ENCODE measurements around the gene AKT2. TPM values are rescaled to one million over a fixed set of nuclear protein-coding genes. Genes with fewer than 3 reads are reported as not detected.

Gene AKT2
- polyA plus RNA-seq, 1 donor from 2014 or later: 131 TPM

GRCh38 chr19:40279120-40279551 lies 6.0 kb downstream of the AKT2 start:
- Histone ChIP-seq H3K79me2 (replicated peaks; ENCODE audit: insufficient read depth, low read length) (peaks cover 33% of the 10 kb centered on the region), H3K27ac (ENCODE audit: low read length) (no peak overlapping the region), H3K4me3 (ENCODE audit: low read length) (no peak overlapping the region)

GRCh38 chr19:40278361-40279035 lies 6.6 kb downstream of the AKT2 start:
- H3K9ac ChIP-seq (ENCODE audit: low read length): peak overlapping the region; percentile 25
- H3K4me3 ChIP-seq (ENCODE audit: low read length): no peak overlapping the region
- H3K36me3 ChIP-seq (ENCODE audit: insufficient read depth, low read length): no peaks in the 10 kb centered on the region
- H3F3A ChIP-seq (ENCODE audit: insufficient read depth, low read length, poor library complexity, severe bottlenecking): no peaks in the 10 kb centered on the region
- peaks cover 27% of the 10 kb centered on the region for H3K79me2 ChIP-seq (replicated peaks; ENCODE audit: insufficient read depth, low read length)
- no peak overlapping the region for H2AFZ ChIP-seq (ENCODE audit: low read depth, low read length)
- H3K9me2 ChIP-seq (ENCODE audit: insufficient read depth, low read length): no peaks in the 10 kb centered on the region
- no peaks in the 10 kb centered on the region for H3K27me3 ChIP-seq (ENCODE audit: insufficient read depth, low read depth, low read length)
- no peaks in the 10 kb centered on the region for H4K20me1 ChIP-seq (ENCODE audit: insufficient read depth)
- no peaks in the 10 kb centered on the region for H3K9me3 ChIP-seq (ENCODE audit: low read length)
- H3K4me2 ChIP-seq (ENCODE audit: low read length): no peak overlapping the region
- peak overlapping the region; percentile 20 for H3K27ac ChIP-seq (ENCODE audit: low read length)
- no peak for TF ChIP-seq CTCF (IDR thresholded peaks at IDR 0.05; ENCODE audit: poor library complexity, severe bottlenecking)
- TF ChIP-seq EP300 (conservative IDR thresholded peaks at IDR 0.05; ENCODE audit: poor library complexity, severe bottlenecking): no peak
- TF ChIP-seq RAD21 (conservative IDR thresholded peaks at IDR 0.05): no peak
- no peak for TF ChIP-seq EZH2 (IDR thresholded peaks at IDR 0.05; ENCODE audit: borderline replicate concordance, insufficient read depth, low read length, poor library complexity, severe bottlenecking)
- no peak for TF ChIP-seq TAF1 (IDR thresholded peaks at IDR 0.05; ENCODE audit: low read depth)

More at GRCh38 chr19:40279120-40279551, 6.0 kb downstream of the AKT2 start:
- Histone ChIP-seq H3F3A (ENCODE audit: insufficient read depth, low read length, poor library complexity, severe bottlenecking) (no peaks in the 10 kb centered on the region), H3K9me3 (ENCODE audit: low read length) (no peaks in the 10 kb centered on the region), H3K4me2 (ENCODE audit: low read length) (no peak overlapping the region), H2AFZ (ENCODE audit: low read depth, low read length) (no peak overlapping the region), H3K36me3 (ENCODE audit: insufficient read depth, low read length) (no peaks in the 10 kb centered on the region), H4K20me1 (ENCODE audit: insufficient read depth) (no peaks in the 10 kb centered on the region), H3K27me3 (ENCODE audit: insufficient read depth, low read depth, low read length) (no peaks in the 10 kb centered on the region), H3K9me2 (ENCODE audit: insufficient read depth, low read length) (no peaks in the 10 kb centered on the region), H3K9ac (ENCODE audit: low read length) (no peak overlapping the region)
- no peak for TF ChIP-seq MXI1 (conservative IDR thresholded peaks at IDR 0.05; ENCODE audit: poor library complexity, severe bottlenecking)
- TF ChIP-seq SMC3 (conservative IDR thresholded peaks at IDR 0.05; ENCODE audit: poor library complexity): no peak
- no peak for TF ChIP-seq POLR2AphosphoS5 (IDR thresholded peaks at IDR 0.05)
- TF ChIP-seq EP300 (conservative IDR thresholded peaks at IDR 0.05; ENCODE audit: poor library complexity, severe bottlenecking): no peak
- no peak for TF ChIP-seq EZH2 (IDR thresholded peaks at IDR 0.05; ENCODE audit: borderline replicate concordance, insufficient read depth, low read length, poor library complexity, severe bottlenecking)
- no peak for TF ChIP-seq TAF1 (IDR thresholded peaks at IDR 0.05; ENCODE audit: low read depth)
- TF ChIP-seq REST (IDR thresholded peaks at IDR 0.05; ENCODE audit: borderline replicate concordance): no peak
- no peak for TF ChIP-seq RAD21 (conservative IDR thresholded peaks at IDR 0.05)
- TF ChIP-seq CTCF (IDR thresholded peaks at IDR 0.05; ENCODE audit: poor library complexity, severe bottlenecking): no peak

Measured in neural cell (in vitro differentiated cells).